HEK293 (cell line): ENCODE measurements around the gene MAN1C1.

Experiments used
- BCL11A ChIP-seq: fragments of 450-650 bp; formaldehyde crosslinking; IDR thresholded peaks from 2 replicates; pipeline ENCODE4 v1.5.1; 2016; ENCODE audit warnings: low read depth, missing biosample characterization, missing genetic modification characterization
- CTCF ChIP-seq: fragments of 450-650 bp; formaldehyde crosslinking; IDR thresholded peaks from 2 replicates; pipeline ENCODE4 v1.5.1; 2016; ENCODE audit warnings: missing biosample characterization, missing genetic modification characterization
- GLIS2 ChIP-seq: fragments of 450-650 bp; formaldehyde crosslinking; IDR thresholded peaks from 2 replicates; pipeline ENCODE4 v1.5.1; 2016; ENCODE audit warnings: missing biosample characterization, missing genetic modification characterization
- HIC1 ChIP-seq: fragments of 450-650 bp; formaldehyde crosslinking; IDR thresholded peaks from 2 replicates; pipeline ENCODE4 v1.5.1; 2016; ENCODE audit warnings: missing biosample characterization, missing genetic modification characterization
- KLF17 ChIP-seq: fragments of 450-650 bp; formaldehyde crosslinking; IDR thresholded peaks from 2 replicates; pipeline ENCODE4 v1.5.1; 2016; ENCODE audit warnings: missing biosample characterization, missing genetic modification characterization
- KLF8 ChIP-seq: fragments of 450-650 bp; formaldehyde crosslinking; IDR thresholded peaks from 2 replicates; pipeline ENCODE4 v1.5.1; 2016; ENCODE audit warnings: missing biosample characterization, missing genetic modification characterization
- ZBTB7A ChIP-seq: fragments of 450-650 bp; formaldehyde crosslinking; IDR thresholded peaks from 2 replicates; pipeline ENCODE4 v1.5.1; 2016; ENCODE audit warnings: low read depth, missing biosample characterization, missing genetic modification characterization
- ZIC2 ChIP-seq: fragments of 450-650 bp; formaldehyde crosslinking; IDR thresholded peaks from 2 replicates; pipeline ENCODE4 v1.5.1; 2016; ENCODE audit warnings: missing biosample characterization, missing genetic modification characterization
- ZNF2 ChIP-seq: fragments of 450-650 bp; formaldehyde crosslinking; IDR thresholded peaks from 2 replicates; pipeline ENCODE4 v1.5.1; 2016; ENCODE audit warnings: missing biosample characterization, missing genetic modification characterization
- ZNF214 ChIP-seq: fragments of 450-650 bp; formaldehyde crosslinking; IDR thresholded peaks from 2 replicates; pipeline ENCODE4 v1.5.1; 2017; ENCODE audit warnings: missing biosample characterization, mild to moderate bottlenecking, missing genetic modification characterization, borderline replicate concordance
- ZNF292 ChIP-seq: fragments of 450-650 bp; formaldehyde crosslinking; IDR thresholded peaks from 2 replicates; pipeline ENCODE4 v1.5.1; 2016; ENCODE audit warnings: low read depth, missing biosample characterization, missing genetic modification characterization, borderline replicate concordance
- ZNF324 ChIP-seq: fragments of 450-650 bp; formaldehyde crosslinking; IDR thresholded peaks from 2 replicates; pipeline ENCODE4 v1.5.1; 2016; ENCODE audit warnings: missing biosample characterization, missing genetic modification characterization
- ZNF335 ChIP-seq: fragments of 450-650 bp; formaldehyde crosslinking; conservative IDR thresholded peaks from 2 replicates; pipeline ENCODE4 v1.5.1; 2016; ENCODE audit warnings: missing biosample characterization, missing genetic modification characterization
- ZNF391 ChIP-seq: fragments of 450-650 bp; formaldehyde crosslinking; IDR thresholded peaks from 2 replicates; pipeline ENCODE4 v1.5.1; 2016; ENCODE audit warnings: low read depth, missing biosample characterization, missing genetic modification characterization, borderline replicate concordance
- ZNF449 ChIP-seq: fragments of 450-650 bp; formaldehyde crosslinking; IDR thresholded peaks from 2 replicates; pipeline ENCODE4 v1.5.1; 2017; ENCODE audit warnings: missing biosample characterization, mild to moderate bottlenecking, missing genetic modification characterization, moderate library complexity
- ZNF501 ChIP-seq: fragments of 450-650 bp; formaldehyde crosslinking; IDR thresholded peaks from 2 replicates; pipeline ENCODE4 v1.5.1; 2016; ENCODE audit warnings: missing biosample characterization, missing genetic modification characterization
- ZNF544 ChIP-seq: fragments of 450-650 bp; formaldehyde crosslinking; IDR thresholded peaks from 2 replicates; pipeline ENCODE4 v1.5.0; 2017; ENCODE audit warnings: missing biosample characterization, missing genetic modification characterization
- ZNF561 ChIP-seq: fragments of 450-650 bp; IDR thresholded peaks from 2 replicates; pipeline ENCODE4 v1.5.1; 2018; ENCODE audit warnings: missing biosample characterization, missing genetic modification characterization, borderline replicate concordance
- ZNF580 ChIP-seq: fragments of 450-650 bp; formaldehyde crosslinking; IDR thresholded peaks from 2 replicates; pipeline ENCODE4 v1.5.1; 2016; ENCODE audit warnings: missing biosample characterization, missing genetic modification characterization
- ZNF621 ChIP-seq: fragments of 450-650 bp; formaldehyde crosslinking; IDR thresholded peaks from 2 replicates; pipeline ENCODE4 v1.5.1; 2017; ENCODE audit warnings: missing biosample characterization, missing genetic modification characterization
- ZNF654 ChIP-seq: fragments of 450-650 bp; formaldehyde crosslinking; IDR thresholded peaks from 2 replicates; pipeline ENCODE4 v1.5.1; 2016; ENCODE audit warnings: low read depth, missing biosample characterization, missing genetic modification characterization
- ZNF660 ChIP-seq: fragments of 450-650 bp; IDR thresholded peaks from 2 replicates; pipeline ENCODE4 v1.5.1; 2018; ENCODE audit warnings: missing biosample characterization, mild to moderate bottlenecking, missing genetic modification characterization

MAN1C1 gene

GRCh38 chr1:25810341-25811299 lies 194.0 kb downstream of the MAN1C1 start (continued):
- peak; percentile 54; the same call in 1 of the 2 replicates for TF ChIP-seq ZNF324
- peak; percentile 79; the same call in 1 of the 2 replicates for TF ChIP-seq ZBTB7A (tag by site-specific recombination)
- peak; percentile 73; the same call in 1 of the 2 replicates for TF ChIP-seq ZNF501 (tag by site-specific recombination)
- no peak for TF ChIP-seq ZNF544 (tag by site-specific recombination)
- peak; percentile 94 for TF ChIP-seq HIC1 (tag by site-specific recombination)
- no peak for TF ChIP-seq ZNF214 (tag by site-specific recombination)
- peak; percentile 60; the same call in 1 of the 2 replicates for TF ChIP-seq ZNF660 (tag by site-specific recombination)
- TF ChIP-seq ZNF561 (tag by site-specific recombination): peak; percentile 62; the same call in 1 of the 2 replicates
- no peak for TF ChIP-seq ZNF621 (tag by site-specific recombination)
- peak; percentile 79; the same call in 1 of the 2 replicates for TF ChIP-seq KLF17 (tag by site-specific recombination)
- peak; percentile 26; the same call in 1 of the 2 replicates for TF ChIP-seq ZNF335
- TF ChIP-seq ZNF449: 0 out of 2 replicates have a peak, but pooled peaks have one; percentile 15
- TF ChIP-seq ZNF391 (tag by site-specific recombination): peak; percentile 85; the same call in 1 of the 2 replicates
- TF ChIP-seq ZNF292 (tag by site-specific recombination): no peak
- peak; percentile 38; the same call in 1 of the 2 replicates for TF ChIP-seq BCL11A
- TF ChIP-seq ZNF654: peak; percentile 94
- peak; percentile 89 for TF ChIP-seq ZIC2 (tag by site-specific recombination)
- TF ChIP-seq KLF8 (tag by site-specific recombination): peak; percentile 52; the same call in 1 of the 2 replicates
- TF ChIP-seq ZNF580 (tag by site-specific recombination): no peak
- TF ChIP-seq GLIS2 (tag by site-specific recombination): peak; percentile 91
- TF ChIP-seq ZNF2 (tag by site-specific recombination): peak; percentile 90
- TF ChIP-seq CTCF (tag by site-specific recombination): peak; percentile 95
